AG10803 (cell line): ENCODE results near the gene RCOR3.
"Not testable (repeated sequence)": the region's sequence is repeated elsewhere in the genome, so short reads cannot be mapped to it uniquely, and the experiment has no call there.

Experiments used
- DNase-seq: peaks from one replicate; pipeline ENCODE4 v3.0.0; 2010; ENCODE audit warnings: low read depth
- H3K4me3 ChIP-seq: 2 replicates; pipeline ENCODE4 v1.5.1; 2011; ENCODE audit warnings: mild to moderate bottlenecking, low read length, control low read depth
- CTCF ChIP-seq: conservative IDR thresholded peaks from 2 replicates; pipeline ENCODE4 v1.5.1; 2011; ENCODE audit warnings: mild to moderate bottlenecking, low read length, control low read depth, inconsistent platforms

RCOR3 gene

GRCh38 chr1:211257826-211258225 is 1.3 kb upstream of the RCOR3 start:
- DNase-seq: peak; percentile 12
- peak overlapping the region; percentile 81 for H3K4me3 ChIP-seq
- no peak for TF ChIP-seq CTCF

GRCh38 chr1:211258310-211258755 is 833 bp upstream of the RCOR3 start:
- H3K4me3 ChIP-seq: peak overlapping the region; percentile 81
- peak; percentile 78 for DNase-seq
- TF ChIP-seq CTCF: peak; percentile 34

GRCh38 chr1:211259638-211260126 is 516 bp downstream of the RCOR3 start:
- no peak for TF ChIP-seq CTCF
- peak; percentile 53 for DNase-seq
- H3K4me3 ChIP-seq: peak overlapping the region; percentile 90

- peak; percentile 78 for DNase-seq
Observed at GRCh38 chr1:211260141-211261107, 1.3 kb downstream of the RCOR3 start.

GRCh38 chr1:211261229-211261628 is 2.1 kb downstream of the RCOR3 start:
- no peak for TF ChIP-seq CTCF
- peak overlapping the region; percentile 90 for H3K4me3 ChIP-seq
- DNase-seq: no peak

More at GRCh38 chr1:211260141-211261107, 1.3 kb downstream of the RCOR3 start:
- H3K4me3 ChIP-seq: peak overlapping the region; percentile 90
- TF ChIP-seq CTCF: no peak

GRCh38 chr1:211263022-211263421 is 3.9 kb downstream of the RCOR3 start:
- DNase-seq, H3K4me3 ChIP-seq: not testable (repeated sequence)

GRCh38 chr1:211267204-211267857 is 8.2 kb downstream of the RCOR3 start:
- no peak overlapping the region for H3K4me3 ChIP-seq
- DNase-seq: no peak
- no peak for TF ChIP-seq CTCF
